T-helper 2 cell treated with Interferon-gamma antibody and Interleukin-4, amounts not matched to agents 100 ng/mL and 5 ng/mL, for 36 hours (primary cell): Measurements from ENCODE around the gene PATJ. TPM values are rescaled to one million over a fixed set of nuclear protein-coding genes. Genes with fewer than 3 reads are reported as not detected.
"Not testable (repeated sequence)": the region's sequence is repeated elsewhere in the genome, so short reads cannot be mapped to it uniquely, and the experiment has no call there.

Source experiments
- intact Hi-C: fragments of 100-400 bp; cut with micrococcal nuclease; formaldehyde crosslinking; loops from one replicate; pipeline ENCODE4 v1.15.1; 2023
- total RNA-seq: library from RNA; stranded (reverse); gene quantifications from 2 replicates; pipeline ENCODE4 v1.2.3, GENCODE V29; 2022

The PATJ gene
- total RNA-seq, 1 donor from 2014 or later, result 7.5 TPM

- intact Hi-C loops, result no loop called here
Observed at GRCh38 chr1:61931587-61932279, 189.5 kb downstream of the PATJ start.

GRCh38 chr1:61935516-61935915, 193.2 kb downstream of the PATJ start:
- intact Hi-C loops, result no loop called here

- intact Hi-C loops, result no loop called here
Observed at GRCh38 chr1:61936839-61937238, 194.6 kb downstream of the PATJ start.

- intact Hi-C loops, result no loop called here
Observed at GRCh38 chr1:61941794-61942193, 199.5 kb downstream of the PATJ start.

GRCh38 chr1:61942856-61943255, 200.6 kb downstream of the PATJ start:
- intact Hi-C loops, result no loop called here

GRCh38 chr1:61948685-61949084, 206.4 kb downstream of the PATJ start:
- intact Hi-C loops, result not testable (repeated sequence)

- intact Hi-C loops, result no loop called here
Observed at GRCh38 chr1:61950418-61950817, 208.1 kb downstream of the PATJ start.

- intact Hi-C loops, result no loop called here
Observed at GRCh38 chr1:61951731-61952580, 209.7 kb downstream of the PATJ start.

GRCh38 chr1:61952675-61953074, 210.4 kb downstream of the PATJ start:
- intact Hi-C loops, result no loop called here

- intact Hi-C loops, result no loop called here
Observed at GRCh38 chr1:61953076-61953789, 211.0 kb downstream of the PATJ start.

GRCh38 chr1:61953790-61954150, 211.5 kb downstream of the PATJ start:
- intact Hi-C loops, result no loop called here

- intact Hi-C loops, result no loop called here
Observed at GRCh38 chr1:61955261-61955660, 213.0 kb downstream of the PATJ start.

- intact Hi-C loops, result no loop called here
Observed at GRCh38 chr1:61956016-61956645, 213.9 kb downstream of the PATJ start.

GRCh38 chr1:61956784-61957183, 214.5 kb downstream of the PATJ start:
- intact Hi-C loops, result no loop called here

- intact Hi-C loops, result no loop called here
Observed at GRCh38 chr1:61961009-61961408, 218.7 kb downstream of the PATJ start.

GRCh38 chr1:61962631-61963030, 220.4 kb downstream of the PATJ start:
- intact Hi-C loops, result no loop called here

GRCh38 chr1:61966450-61967225, 224.4 kb downstream of the PATJ start:
- intact Hi-C loops, result not testable (repeated sequence)

- intact Hi-C loops, result no loop called here
Observed at GRCh38 chr1:61967750-61968149, 225.5 kb downstream of the PATJ start.

GRCh38 chr1:61968869-61969268, 226.6 kb downstream of the PATJ start:
- intact Hi-C loops, result no loop called here

- intact Hi-C loops, result no loop called here
Observed at GRCh38 chr1:61973100-61973837, 231.0 kb downstream of the PATJ start.
